Suprapubic skin (tissue), 4 donors: ENCODE data around the gene PDE4B. TPM values are rescaled to one million over a fixed set of nuclear protein-coding genes. Genes with fewer than 3 reads are reported as not detected.

ENCODE experiments used
- DNase-seq, 2 donors: peaks; one replicate each; pipeline ENCODE4 v3.0.0-alpha.2; 2019; ENCODE audit warnings: low spot score in 2 of 2
- H3K27ac ChIP-seq: fragments of 200-600 bp; sonication (generic); one replicate; pipeline ENCODE4 v1.5.1; 2019
- H3K27me3 ChIP-seq: fragments of 200-600 bp; sonication (generic); one replicate; pipeline ENCODE4 v1.5.1; 2019
- H3K36me3 ChIP-seq: fragments of 200-600 bp; sonication (generic); one replicate; pipeline ENCODE4 v1.5.1; 2019
- H3K4me1 ChIP-seq: fragments of 200-600 bp; sonication (generic); one replicate; pipeline ENCODE4 v1.5.1; 2019
- H3K4me3 ChIP-seq: fragments of 200-600 bp; sonication (generic); one replicate; pipeline ENCODE4 v1.5.1; 2019; ENCODE audit warnings: mild to moderate bottlenecking
- H3K9me3 ChIP-seq: fragments of 200-600 bp; sonication (generic); one replicate; pipeline ENCODE4 v1.5.1; 2019
- EP300 ChIP-seq: sonication (generic); formaldehyde crosslinking; IDR thresholded peaks from one replicate; pipeline ENCODE4 v1.6.1; 2017; ENCODE audit warnings: antibody characterized with exemption
- POLR2A ChIP-seq, 2 donors: fragments of 450-650 bp; IDR thresholded peaks; one replicate each; pipeline ENCODE4 v1.6.1; 2017; ENCODE audit warnings: antibody characterized with exemption in 2 of 2, mild to moderate bottlenecking in 2 of 2, moderate library complexity in 2 of 2
- POLR2AphosphoS5 ChIP-seq, 3 donors: sonication (generic); formaldehyde crosslinking; IDR thresholded peaks; one replicate each; pipeline ENCODE4 v1.6.1; 2017; ENCODE audit warnings: antibody characterized with exemption in 3 of 3
- WGBS: methylation state at CpG from one replicate; pipeline ENCODE4 v1.1.5; 2018; 5-methylcytosine and 5-hydroxymethylcytosine counted together
- total RNA-seq, 4 donors: library from RNA; depleted of rRNA; stranded (reverse); fragments of >200 nt; gene quantifications; one replicate each; pipeline ENCODE4 v1.1.0, GENCODE V29; 2016
- TF ChIP-seq, protein P1 (sequence below), 2 donors: fragments of 200-600 bp in 1 of 2; fragments of 450-650 bp in 1 of 2; sonication (generic) in 1 of 2; IDR thresholded peaks; one replicate each; pipeline ENCODE4 v1.5.1; 2016 to 2019; ENCODE audit warnings: antibody characterized with exemption in 2 of 2, mild to moderate bottlenecking in 1 of 2, moderate library complexity in 1 of 2

PDE4B gene
- total RNA-seq, 4 donors from 2014 or later, result 14.2 to 27.6 (median 16.7) TPM

DNA sequence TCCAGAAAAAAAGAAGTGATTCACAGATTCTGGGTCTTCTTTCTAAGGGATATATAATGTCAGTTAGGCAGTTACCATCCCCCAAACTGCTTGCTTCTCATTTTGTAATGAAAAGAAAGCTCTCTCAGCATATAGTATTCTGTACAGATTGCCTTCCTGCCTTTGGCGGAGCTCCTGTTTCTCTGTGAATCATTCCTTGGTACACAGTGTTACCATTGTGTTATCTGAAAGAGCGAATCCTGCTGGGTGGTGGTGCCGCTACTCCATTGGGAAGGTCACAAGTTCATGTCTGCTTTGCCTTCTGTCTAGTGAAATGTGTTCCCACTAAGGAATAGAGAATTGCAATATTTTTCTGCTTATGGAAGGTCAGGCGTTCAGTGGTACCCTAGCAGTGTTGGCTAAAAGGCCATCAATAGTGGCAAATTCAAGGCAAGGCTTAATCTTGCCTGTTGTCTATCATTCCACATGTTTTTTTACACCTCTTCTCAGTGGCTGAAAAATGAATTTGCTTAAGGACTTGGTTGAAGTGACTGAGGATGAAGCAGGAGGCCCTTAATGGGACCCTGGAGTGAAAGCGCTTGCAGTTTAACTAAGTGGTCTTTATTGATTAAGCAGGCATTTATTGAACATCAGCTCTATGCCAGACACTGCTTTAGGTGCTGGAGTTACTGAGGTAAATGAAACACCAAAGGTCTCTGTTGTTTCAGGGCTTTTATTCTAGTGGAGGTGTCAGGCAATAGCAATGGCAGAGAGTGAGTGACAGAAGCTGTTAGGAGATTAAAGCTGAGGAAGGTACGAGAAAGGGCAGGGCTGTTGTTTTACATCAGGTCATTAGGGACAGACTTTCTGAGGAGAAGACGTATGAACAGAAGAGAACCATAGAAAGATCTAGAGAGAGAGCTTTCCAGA is 186.7 kb downstream of the PDE4B start:
- WGBS, result 74% methylated on average over 7 of the region's 7 CpGs
- no peak for DNase-seq
- H3K36me3 ChIP-seq, result no peaks in the 10 kb centered on the region
- no peak overlapping the region for H3K4me3 ChIP-seq
- no peaks in the 10 kb centered on the region for H3K4me1 ChIP-seq
- H3K27me3 ChIP-seq, result no peaks in the 10 kb centered on the region
- TF ChIP-seq POLR2AphosphoS5 (IDR thresholded peaks at IDR 0.05) (no peak), POLR2A (IDR thresholded peaks at IDR 0.05) (no peak), EP300 (no peak)
- TF ChIP-seq, protein P1, sequence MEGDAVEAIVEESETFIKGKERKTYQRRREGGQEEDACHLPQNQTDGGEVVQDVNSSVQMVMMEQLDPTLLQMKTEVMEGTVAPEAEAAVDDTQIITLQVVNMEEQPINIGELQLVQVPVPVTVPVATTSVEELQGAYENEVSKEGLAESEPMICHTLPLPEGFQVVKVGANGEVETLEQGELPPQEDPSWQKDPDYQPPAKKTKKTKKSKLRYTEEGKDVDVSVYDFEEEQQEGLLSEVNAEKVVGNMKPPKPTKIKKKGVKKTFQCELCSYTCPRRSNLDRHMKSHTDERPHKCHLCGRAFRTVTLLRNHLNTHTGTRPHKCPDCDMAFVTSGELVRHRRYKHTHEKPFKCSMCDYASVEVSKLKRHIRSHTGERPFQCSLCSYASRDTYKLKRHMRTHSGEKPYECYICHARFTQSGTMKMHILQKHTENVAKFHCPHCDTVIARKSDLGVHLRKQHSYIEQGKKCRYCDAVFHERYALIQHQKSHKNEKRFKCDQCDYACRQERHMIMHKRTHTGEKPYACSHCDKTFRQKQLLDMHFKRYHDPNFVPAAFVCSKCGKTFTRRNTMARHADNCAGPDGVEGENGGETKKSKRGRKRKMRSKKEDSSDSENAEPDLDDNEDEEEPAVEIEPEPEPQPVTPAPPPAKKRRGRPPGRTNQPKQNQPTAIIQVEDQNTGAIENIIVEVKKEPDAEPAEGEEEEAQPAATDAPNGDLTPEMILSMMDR (IDR thresholded peaks at IDR 0.05), result no peak
- no peak overlapping the region for H3K27ac ChIP-seq
- H3K9me3 ChIP-seq, result peaks cover 8% of the 10 kb centered on the region

DNA sequence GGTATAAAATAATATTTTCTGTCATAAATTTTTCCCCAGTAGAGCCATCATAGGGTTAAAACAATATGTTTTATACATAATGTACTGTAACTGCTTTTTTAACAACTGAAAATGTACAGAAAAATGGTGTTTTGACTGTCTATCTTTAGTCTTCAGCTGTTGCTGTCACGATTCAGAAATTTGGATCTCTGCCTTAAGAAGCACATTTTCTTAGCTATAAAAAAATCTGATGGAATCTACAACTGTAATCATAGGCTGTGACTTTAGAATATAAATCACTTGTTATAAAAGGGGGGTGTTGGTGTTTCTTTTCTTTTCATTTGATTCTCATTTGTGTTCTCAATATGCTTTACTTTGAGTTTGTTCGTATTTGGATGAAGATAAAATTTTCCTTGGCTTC is 187.5 kb downstream of the PDE4B start:
- H3K36me3 ChIP-seq, result no peaks in the 10 kb centered on the region
- H3K4me3 ChIP-seq, result no peak overlapping the region
- H3K4me1 ChIP-seq, result no peaks in the 10 kb centered on the region
- DNase-seq, result no peak
- H3K27ac ChIP-seq, result no peak overlapping the region
- TF ChIP-seq POLR2A (IDR thresholded peaks at IDR 0.05), result no peak
- H3K27me3 ChIP-seq, result no peaks in the 10 kb centered on the region
- peaks cover 8% of the 10 kb centered on the region for H3K9me3 ChIP-seq
- WGBS, result 46% methylated on average over 2 of the region's 2 CpGs

DNA sequence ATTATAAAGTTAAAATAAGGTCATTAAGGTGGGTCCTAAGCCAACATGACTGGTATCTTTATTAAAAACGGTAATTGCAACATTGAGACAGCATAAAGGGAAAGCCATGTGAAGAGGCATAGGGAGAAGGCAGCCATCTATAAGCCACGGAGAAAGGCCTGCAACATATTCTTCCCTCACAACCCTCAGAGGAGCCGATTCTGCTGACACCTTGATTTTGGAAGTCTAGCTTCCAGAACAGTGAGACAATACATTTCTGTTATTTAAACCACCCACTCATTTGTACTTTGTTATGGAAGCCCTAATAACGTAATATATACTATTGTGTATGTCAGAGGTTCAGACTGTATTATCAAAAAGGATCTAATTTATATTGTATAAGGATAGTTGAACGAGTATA is 190.8 kb downstream of the PDE4B start:
- no peaks in the 10 kb centered on the region for H3K4me1 ChIP-seq
- no peak overlapping the region for H3K27ac ChIP-seq
- DNase-seq, result no peak
- no peaks in the 10 kb centered on the region for H3K9me3 ChIP-seq
- no peaks in the 10 kb centered on the region for H3K27me3 ChIP-seq
- H3K4me3 ChIP-seq, result no peak overlapping the region
- TF ChIP-seq POLR2A (IDR thresholded peaks at IDR 0.05) (no peak), POLR2AphosphoS5 (IDR thresholded peaks at IDR 0.05) (no peak), EP300 (no peak)
- TF ChIP-seq, protein P1 (IDR thresholded peaks at IDR 0.05), result no peak
- WGBS, result 83% methylated on average over 5 of the region's 5 CpGs
- H3K36me3 ChIP-seq, result no peaks in the 10 kb centered on the region

DNA sequence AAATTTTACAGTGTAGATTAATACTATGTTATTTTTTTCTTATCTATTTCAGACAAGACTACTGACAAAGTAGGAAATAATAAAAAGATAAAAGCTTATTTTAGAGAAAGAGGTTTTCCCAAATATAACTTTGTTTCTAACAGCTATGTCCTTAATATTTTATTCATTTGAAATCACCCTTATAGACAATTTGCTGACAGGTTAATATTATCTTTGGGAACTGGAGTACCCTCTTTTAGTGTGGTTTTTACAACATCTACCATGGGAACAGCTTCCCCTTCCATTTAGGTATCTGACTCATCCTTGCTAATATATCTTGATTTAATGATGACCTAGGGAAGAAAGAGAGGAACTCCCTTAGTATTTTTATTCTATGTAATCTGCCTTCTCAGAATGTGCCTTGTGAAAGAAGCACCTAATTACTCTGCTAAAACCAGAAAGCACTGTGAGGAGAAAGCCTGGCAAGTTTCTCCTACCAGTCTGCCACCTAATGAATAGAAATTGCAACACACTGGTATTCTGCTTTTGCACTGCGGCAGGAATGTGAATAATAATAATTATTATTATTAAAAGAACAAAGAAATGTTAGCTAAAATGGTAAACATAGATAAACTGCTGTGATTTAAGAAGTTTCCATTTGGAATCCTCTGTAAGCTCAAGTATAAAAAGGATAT is 192.8 kb downstream of the PDE4B start:
- no peaks in the 10 kb centered on the region for H3K9me3 ChIP-seq
- H3K4me3 ChIP-seq, result no peak overlapping the region
- H3K27ac ChIP-seq, result no peak overlapping the region
- H3K27me3 ChIP-seq, result no peaks in the 10 kb centered on the region
- no peak for DNase-seq
- no peaks in the 10 kb centered on the region for H3K4me1 ChIP-seq
- WGBS, result 52% methylated on average over 1 of the region's 1 CpG
- TF ChIP-seq, protein P1 (IDR thresholded peaks at IDR 0.05), result no peak
- TF ChIP-seq POLR2AphosphoS5 (IDR thresholded peaks at IDR 0.05), result no peak
- H3K36me3 ChIP-seq, result no peaks in the 10 kb centered on the region

DNA sequence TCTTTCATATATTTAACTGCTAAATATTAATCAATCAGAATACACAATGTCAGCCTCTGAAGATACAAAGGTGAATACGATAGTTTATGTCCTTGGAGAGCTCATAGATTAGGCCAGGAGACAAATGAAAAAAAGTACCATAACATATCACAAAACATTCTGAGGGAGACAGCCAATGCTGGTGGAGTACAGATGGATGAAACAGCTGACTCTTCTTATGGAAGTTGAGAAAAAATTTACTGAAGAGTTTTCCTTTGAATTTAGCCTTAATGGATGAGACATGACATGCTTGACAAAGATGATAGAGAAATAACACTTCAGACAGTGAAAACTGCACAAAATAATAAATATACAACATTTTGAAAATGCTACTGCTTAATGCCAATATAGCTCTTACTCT is 193.5 kb downstream of the PDE4B start:
- no peaks in the 10 kb centered on the region for H3K4me1 ChIP-seq
- DNase-seq, result no peak
- H3K27me3 ChIP-seq, result no peaks in the 10 kb centered on the region
- 29% methylated on average over 1 of the region's 1 CpG for WGBS
- no peak overlapping the region for H3K4me3 ChIP-seq
- no peaks in the 10 kb centered on the region for H3K36me3 ChIP-seq
- H3K27ac ChIP-seq, result no peak overlapping the region
- TF ChIP-seq, protein P1 (IDR thresholded peaks at IDR 0.05), result no peak
- TF ChIP-seq POLR2A (IDR thresholded peaks at IDR 0.05) (no peak), POLR2AphosphoS5 (IDR thresholded peaks at IDR 0.05) (no peak), EP300 (no peak)
- no peaks in the 10 kb centered on the region for H3K9me3 ChIP-seq
